GM21526 (cell line): ENCODE results near the gene PRKCH.

Experiments used
- ATAC-seq: cut with Tn5 transposase; IDR thresholded peaks from one replicate; pipeline ENCODE4 v1.9.1; 2021; ENCODE audit warnings: moderate library complexity; ENCODE audit not compliant: unreplicated experiment, low FRiP score

Gene PRKCH

DNA sequence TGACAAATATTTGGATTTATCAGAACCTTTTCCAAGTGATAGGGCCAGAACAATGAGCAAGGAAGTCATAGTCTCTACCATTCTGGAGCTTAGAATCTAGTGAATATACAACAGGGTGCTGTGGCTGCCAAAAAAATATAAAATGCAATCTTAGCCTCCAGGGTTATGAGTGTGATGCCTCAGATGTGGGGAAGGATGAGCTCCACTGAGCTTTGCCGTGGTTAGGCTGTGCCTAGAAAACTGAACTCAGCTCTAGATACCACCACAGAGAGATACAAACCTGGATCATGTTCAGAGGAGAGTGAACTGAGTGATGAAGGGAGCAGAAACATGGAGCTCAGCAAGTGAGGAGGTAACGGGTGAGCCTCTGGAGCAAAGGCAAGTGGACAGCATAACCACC, 235.9 kb downstream of the PRKCH start:
- no peak for ATAC-seq

DNA sequence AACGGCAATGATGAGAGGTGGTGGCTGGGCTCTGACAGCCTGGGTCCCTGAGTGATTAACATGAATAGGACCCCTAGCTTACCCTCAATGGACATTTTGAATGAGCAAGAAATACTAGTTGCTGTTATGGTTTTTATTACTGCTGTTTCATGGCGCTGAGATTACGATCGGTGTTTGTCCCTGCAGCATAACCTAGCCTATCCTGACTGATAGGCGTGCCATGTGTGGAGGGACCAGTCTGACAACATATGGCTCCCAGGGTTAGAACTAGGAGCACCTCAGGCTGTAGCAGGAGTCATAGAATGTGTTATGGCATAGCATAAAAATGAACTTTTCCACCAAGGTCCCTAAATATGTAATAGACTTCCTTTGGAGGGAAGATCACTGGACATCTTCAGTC, 236.5 kb downstream of the PRKCH start:
- ATAC-seq = no peak

DNA sequence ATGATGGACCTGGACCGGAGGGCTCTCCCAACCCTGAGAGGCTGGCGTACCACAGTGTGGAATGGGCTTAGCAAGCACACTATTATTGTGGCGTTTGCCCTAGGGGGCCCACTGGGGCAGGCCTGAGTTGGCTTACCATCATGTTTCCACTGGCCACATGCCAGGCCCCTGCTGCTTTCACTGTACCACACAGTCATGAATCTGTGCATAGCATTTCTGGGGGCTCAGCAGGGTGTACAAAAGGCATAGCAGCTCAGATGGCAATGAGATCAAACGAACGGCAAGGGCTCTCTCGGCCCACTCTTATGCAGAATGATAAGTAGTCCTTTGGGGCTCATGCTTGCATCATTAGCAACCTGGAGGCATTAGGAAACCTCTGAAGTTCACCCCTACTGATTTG, 236.9 kb downstream of the PRKCH start:
- ATAC-seq = no peak

DNA sequence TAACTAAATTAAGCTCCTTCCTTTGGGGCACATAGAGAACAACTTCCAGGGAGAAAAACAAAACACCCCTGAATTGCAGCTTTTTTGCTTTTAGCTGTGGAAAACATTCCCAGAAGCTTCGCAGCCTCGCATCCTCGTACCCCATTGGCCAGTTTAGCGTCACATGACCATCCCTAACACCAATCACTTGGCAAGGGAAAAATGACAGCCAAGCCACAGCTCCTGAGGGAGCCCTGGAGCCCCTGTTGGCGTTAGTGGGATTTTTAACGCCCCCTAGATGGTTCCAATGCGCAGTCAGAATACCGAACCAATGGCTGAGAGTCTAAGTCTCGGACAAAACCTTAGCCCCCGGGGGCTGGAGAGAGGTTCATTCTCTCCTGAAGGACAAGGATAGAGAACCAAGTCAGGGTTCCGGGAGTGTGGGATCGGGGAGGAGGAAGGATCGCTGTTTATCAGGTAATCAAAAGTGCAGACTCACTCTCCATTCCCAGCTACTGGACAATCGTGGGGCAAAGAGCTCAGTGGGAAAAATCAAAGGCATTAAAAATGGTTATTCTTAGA, 238.3 kb downstream of the PRKCH start:
- no peak for ATAC-seq

DNA sequence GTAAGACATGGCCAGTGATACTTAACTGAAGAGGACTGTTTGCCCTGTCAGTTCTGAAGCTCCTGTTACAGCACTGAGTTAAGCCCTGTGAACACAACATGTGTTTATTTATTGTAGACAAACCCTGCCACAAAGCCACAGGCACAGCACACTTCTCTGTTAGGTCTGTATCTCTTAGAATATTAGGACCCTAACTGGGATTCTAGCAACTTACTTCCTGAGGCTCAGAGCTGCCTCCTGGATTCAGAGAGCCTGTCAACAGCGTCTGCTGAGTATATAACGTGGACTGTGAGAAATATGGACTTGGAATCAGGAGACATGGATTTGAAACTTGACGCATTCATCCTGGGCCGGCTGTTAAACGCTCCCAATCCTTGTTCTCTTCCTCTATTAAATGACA, 238.9 kb downstream of the PRKCH start:
- ATAC-seq = no peak

DNA sequence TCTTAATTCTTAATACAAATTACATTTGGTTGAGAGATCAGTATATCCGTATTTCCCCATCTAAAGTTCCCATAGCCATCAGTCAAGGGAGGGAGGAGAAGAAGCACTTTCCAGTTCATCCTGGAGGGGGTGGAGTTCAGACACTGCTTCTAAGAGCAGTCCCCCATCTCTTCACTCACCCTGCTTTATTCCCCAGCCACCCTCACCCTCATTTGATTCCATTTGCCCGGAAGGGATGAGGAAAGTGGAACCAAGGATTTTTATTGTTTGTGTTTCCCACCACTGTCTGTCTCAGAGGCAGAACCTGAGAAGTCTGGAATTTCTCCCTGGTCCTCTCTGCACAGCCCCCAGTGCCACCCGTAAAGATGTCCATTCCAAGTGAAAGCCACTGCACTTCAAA, 239.7 kb downstream of the PRKCH start:
- no peak for ATAC-seq

DNA sequence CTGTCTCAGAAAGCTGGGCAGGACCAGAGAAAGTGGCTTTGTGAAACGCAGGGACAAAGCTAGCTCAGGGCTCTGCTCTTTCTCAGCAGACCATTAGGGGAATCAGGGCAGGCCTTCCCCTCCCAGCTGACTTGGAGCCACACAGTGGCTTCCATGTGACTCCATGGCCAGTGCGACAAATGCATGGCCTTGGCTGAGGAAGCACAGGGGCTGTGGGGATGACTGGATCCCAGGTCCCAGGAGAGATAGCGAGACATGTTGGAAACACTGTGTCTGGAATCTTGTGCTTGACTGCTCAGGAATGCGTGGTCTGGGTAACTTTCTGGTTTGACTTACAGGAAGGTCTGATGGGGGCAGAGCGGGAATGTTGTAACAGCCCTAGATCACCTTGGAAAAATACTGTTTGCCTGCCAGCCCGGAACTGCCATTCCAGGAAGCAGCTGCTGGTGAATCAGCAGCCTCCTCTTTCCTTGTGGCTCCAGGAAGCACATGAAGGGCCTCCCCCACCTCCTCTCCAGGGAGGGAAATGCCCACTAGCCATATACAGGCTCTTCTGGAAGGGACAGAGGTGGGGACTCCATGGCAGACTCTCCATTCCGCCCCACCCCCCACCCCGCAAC, 240.4 kb downstream of the PRKCH start:
- no peak for ATAC-seq

DNA sequence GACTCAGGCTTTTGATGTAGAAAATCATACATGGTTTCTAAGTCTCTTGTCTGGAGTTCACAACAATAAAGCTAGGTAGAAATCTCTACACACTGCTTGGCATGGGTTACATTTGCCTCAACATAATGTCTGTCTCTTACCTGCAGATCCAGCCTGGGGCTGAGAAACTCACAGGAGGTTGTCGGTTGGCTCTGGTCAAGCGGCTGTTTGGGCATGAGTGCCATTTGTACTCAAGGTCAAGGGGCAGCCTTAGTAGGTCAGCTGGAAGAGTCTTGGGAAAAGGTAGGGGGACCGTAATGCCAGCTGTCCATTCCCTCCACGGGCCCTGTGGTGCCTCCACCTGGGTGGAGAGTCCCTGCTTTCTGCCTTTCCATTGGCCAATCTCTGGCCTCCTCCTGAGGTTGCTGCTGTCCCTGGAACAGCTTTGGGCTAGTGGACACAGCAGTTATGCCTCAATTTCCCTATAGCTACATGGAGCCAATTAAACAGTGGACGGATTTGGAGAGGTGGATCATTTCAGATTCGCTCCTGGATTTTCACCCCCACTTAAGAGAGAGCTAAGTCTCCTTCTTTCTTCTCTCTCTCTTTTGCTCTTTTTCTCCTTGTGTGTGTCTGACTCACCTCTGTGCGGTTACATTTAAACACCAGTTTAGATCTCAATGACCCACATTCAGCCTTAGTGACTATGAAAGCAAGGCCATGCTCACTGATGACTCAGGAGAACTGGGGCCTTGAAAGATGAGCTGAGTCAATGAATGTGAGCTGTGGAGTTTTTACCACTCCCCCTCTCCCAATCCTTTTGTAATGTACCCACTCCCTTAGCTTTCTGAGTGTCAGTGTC, 241.2 kb downstream of the PRKCH start:
- ATAC-seq = no peak

DNA sequence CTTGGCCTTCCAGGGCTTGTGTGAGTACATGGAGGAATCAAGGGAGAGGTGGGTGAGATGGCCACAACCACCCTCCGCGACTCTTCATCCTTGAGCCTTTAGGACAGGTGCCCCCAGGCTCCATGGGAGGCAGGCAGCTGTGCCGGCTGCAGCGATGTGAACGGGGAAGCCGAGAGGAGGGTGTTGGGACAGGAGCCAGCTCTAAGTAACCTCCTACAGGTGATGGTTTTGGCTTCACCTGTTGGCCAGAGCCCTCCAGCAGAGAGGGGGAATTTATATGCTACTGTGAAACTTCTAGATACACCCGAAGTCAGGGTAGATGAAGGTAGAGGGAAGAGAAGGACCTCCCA, 241.8 kb downstream of the PRKCH start:
- ATAC-seq = no peak

DNA sequence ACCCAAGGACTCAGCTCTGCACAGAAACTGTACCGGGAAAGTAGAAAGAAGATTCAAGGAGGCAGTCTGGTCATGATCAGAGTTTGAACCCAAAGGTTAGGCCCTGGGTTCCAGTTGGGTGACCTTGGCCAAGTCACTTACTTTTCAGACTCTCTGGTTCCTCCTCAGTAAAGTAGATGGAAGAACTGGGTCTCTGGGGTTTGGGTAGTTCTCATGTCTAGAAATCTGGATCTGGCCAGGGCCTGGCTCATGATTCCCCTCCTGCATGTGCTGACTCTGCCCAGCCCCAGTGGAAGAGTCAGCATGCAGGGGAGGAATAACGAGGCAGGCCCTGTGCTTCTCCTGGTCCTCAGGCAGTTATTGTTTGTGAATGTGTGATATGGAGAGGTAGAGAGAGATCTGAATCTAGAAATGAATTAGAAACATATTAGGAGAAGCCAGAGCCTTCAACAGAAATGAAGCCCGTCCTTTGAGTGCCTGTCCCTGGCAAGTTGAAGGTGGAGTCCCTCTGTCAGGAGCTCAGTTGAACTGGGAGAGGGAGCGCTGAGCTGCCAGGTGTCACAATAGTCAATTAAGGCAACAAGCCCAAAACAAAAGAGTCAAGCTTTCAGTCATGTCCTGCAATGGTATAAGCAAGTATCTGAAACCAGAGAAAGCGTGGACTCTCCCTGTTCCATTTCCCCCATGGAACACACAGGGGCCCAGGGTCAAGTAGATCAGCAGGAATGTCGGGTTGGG, 242.7 kb downstream of the PRKCH start:
- no peak for ATAC-seq

DNA sequence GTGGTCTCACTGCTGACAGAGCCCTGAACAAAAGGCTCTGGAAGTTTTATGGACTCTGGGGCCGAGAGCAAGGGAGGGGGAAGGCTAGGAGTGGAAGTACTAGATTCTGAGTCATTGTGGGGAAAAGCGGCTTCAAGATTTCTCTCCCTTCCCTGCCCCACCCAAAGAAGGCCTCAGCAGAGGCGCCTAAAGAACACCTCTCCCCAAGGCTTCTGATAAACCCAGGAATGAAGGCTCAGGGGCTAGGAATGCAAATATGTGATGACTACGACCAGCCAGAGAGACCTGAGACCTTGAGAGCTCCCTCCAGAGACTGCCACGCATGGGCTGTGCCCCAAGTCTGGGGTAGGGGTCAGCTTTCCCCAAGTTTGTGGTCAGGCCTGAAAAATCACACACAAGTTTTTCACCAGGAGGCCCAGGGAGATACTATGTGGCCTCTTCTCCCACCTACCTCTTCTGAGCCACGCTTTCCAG, 243.3 kb downstream of the PRKCH start:
- ATAC-seq = no peak

DNA sequence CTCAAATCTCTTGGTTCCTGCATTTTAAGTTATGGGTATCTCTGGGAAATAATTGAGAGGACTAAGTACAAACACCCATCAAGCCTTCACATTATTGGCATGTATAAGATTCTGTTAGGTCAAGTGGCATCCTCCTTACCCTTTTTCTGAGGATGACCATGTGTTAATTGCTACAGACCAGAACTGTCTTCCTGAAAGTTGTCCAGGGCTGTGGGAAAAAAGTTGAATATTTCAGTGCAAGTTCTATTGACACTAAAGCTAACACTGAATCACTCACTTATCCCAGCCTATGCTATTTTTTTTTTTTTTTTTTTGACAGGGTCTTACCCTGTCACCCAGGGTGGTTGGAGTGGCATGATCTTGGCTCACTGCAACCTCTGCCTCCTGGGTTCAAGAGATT, 243.8 kb downstream of the PRKCH start:
- no peak for ATAC-seq

DNA sequence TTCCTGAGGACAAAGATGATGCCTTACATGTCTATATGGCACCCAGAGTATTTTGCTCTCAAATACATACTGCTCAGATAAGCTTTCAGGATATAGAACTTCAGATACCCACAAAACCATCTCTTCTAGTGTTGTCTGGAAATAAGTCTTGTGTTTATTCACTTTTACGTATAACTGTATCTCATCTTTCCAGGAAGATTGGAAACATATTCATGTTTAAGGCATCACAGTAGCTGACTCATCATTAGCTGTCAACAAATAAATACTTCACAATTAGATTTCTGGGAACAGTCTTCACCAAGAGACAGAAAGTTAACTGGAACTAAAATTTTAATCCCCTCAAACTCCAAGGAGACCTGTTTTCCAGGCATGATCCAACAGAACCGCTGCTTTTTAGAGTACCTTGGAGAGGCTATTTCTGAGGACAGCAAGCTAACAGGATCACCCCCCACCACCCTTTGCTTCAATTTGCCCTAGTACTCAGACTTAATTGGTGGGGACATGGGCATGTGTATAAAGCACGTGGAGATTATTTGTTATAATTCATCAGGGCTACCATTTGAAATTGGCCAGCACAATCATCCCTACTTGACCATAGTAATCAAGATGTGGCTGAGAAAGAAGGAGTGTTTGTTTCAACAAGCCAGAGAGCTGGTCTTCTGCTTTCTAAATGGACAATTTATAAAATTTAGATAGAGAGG, 244.6 kb downstream of the PRKCH start:
- no peak for ATAC-seq

DNA sequence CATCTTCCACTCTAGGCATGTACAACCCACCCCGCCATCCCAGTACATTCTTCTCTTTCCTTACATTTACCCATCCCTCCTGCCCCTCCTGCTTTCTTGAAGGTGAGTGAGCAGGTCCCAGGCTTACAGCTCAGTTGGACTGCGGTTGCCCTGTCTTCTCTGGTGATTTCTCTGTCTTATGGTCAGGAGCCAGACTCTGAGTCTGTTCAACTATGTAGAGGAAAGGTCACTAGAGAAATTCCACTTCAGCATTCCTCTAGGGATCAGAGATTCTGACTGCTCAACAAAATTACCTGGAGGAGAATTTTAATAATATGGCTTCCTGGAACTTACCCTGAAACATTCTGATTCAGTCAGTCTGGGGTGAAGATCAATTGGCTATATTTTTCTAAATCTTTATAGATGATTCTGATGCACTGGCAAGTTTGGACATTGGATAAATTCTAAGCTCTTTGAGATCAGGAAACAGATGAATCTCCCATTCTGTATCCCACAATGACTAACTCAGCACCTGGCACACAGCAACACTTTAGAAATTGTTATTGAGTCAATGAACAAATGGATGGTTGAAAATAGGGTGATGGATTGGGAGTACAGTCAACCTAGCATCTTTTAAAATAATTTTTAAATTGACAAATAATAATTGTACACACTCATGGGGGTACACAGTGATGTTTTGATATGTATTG, 245.3 kb downstream of the PRKCH start:
- no peak for ATAC-seq

DNA sequence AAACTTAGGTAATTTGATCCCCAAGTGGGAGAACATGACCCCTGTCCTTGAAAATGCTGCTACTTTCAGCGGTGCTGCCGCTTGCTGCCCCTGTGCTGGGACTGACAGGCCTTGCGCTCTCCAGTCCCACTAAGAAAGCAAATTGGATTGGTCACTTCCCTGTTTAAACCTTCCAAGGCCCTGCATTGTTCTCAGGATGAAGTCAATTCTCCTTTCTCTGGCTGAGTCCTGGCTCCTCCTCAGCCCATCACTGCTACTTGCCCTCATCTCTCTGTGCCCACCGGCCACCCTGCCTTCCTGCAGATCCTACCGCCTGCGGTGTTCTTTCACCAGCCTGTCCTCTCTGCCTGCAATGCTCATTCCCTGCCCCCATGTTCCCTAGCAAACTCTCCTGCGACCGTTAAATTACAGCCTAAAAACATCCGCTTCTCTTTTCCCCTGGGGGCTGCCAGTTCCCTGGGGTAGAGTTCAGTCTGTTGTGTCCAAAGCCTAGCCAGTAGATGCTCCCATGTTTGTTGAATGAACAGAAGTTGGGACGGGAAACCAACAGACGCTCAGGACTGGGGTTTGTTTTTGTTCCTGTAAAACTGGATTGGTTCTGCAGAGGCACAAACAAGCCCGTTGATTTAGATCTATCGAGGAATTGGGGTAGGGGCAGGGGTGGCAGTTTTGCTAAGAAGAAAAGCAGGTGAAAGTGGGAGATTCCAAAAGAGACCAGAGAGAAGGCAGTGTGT, 246.6 kb downstream of the PRKCH start:
- ATAC-seq = peak; percentile 14

DNA sequence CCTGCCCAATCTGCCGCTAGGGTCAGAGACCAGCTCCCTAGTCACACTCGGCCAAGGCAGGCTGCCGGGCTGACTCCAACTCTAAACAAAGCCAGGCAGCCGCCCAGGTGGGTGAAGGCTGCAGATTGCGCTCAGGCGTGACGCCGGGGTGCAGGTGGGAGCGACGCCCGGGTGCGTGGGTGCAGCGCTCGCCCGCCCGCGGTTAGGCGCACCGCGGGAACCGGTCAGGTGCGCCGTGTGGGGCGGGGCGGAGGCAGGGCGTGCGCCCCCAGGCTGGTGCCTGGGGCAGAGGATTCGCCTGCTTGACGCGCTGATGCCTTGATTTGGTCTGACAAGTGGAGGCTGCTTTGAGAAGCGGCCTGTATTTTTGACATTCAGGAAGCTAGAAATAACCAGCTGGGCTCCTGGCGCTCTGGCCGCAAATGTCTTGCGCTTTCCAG, 247.2 kb downstream of the PRKCH start:
- peak; percentile 89 for ATAC-seq

DNA sequence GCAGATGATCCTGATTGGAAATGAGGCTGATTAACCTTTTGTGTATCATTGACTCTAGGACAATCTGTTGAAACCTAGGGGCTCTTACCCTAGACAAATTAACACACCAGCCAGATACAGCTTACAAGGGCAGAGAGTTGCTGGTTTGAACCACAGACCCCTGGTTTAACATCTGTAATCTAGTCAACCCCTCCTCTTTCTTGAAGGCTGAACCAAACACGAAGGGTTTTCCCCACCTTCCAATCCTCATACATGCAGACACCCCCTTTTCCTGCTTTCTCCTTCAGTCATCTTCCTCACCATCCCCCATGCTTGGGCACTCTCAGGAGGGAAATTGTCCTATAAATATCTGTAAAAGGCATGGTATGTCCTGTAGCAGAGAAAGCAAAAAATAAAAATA, 247.9 kb downstream of the PRKCH start:
- ATAC-seq = no peak

DNA sequence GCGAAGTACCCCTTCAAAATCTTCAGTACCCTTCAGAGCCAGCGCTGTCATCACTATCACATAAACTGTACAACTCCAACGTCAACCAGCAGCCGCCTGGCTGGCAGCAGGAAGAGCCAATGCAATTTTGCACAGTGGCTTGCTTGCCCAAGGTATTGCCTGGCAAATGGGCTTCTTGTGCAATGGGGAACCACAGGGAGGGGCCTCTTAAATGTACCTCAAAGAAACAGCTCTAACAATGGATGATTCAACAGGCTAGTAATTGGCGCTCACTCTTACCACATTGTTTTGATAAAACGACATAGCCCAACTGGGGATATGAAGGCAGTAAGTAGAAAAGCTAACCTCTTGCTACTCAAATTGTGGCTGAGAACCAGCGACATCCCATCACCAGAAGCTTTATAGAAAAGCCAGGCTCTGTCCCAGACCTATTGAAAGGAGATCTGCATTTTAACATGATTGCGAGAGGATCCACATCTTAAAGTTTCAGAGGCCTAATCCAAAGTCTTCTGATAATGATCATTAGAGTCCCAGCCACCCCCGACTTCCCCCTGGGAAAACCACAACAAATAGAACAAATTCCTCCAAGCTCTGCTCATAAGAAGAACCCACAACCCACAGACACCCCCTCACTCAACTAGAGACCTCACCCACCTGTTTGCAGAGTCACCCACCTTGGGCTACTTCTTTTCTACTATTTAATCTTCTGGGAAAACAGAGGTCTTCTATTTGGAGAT, 248.6 kb downstream of the PRKCH start:
- no peak for ATAC-seq
